Globus pallidus (tissue), 1 donor: ENCODE results near the gene PCDHGA10.
"Not testable (repeated sequence)": the region's sequence is repeated elsewhere in the genome, so short reads cannot be mapped to it uniquely, and the experiment has no call there.

Experiments
- DNase-seq: peaks from one replicate; pipeline ENCODE4 v3.0.0-alpha.2; 2015; ENCODE audit warnings: low spot score

PCDHGA10 gene

DNA sequence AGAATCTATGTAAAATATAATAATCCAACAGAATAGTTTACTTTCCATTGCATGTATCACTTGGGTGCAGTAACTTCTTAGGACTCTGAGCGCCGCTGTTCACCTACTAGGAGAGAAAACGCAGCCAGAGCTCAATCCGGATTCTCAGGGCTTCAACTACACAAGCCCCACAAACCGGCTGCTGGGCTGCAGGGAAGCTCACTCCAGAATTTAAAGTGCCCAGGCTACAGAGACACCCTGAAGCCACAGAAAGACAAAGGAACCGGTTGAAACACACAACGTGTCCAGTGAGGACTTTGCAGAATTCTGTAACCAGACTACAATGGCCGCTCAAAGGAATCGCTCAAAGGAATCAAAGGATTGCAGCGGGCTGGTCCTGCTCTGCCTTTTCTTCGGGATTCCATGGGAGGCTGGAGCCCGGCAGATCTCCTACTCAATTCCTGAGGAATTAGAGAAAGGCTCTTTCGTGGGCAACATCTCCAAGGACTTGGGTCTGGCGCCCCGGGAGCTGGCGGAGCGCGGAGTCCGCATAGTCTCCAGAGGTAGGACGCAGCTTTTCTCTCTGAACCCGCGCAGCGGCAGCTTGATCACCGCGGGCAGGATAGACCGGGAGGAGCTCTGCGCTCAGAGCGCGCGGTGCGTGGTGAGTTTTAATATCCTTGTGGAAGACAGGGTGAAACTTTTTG is at the start of gene PCDHGA10:
Gene PCDHGA10 (plus strand): TSS at position 134 of the 686 bp plus-strand sequence. CDS start 189 bp downstream, at position 323.
- DNase-seq: peak; percentile 17

DNA sequence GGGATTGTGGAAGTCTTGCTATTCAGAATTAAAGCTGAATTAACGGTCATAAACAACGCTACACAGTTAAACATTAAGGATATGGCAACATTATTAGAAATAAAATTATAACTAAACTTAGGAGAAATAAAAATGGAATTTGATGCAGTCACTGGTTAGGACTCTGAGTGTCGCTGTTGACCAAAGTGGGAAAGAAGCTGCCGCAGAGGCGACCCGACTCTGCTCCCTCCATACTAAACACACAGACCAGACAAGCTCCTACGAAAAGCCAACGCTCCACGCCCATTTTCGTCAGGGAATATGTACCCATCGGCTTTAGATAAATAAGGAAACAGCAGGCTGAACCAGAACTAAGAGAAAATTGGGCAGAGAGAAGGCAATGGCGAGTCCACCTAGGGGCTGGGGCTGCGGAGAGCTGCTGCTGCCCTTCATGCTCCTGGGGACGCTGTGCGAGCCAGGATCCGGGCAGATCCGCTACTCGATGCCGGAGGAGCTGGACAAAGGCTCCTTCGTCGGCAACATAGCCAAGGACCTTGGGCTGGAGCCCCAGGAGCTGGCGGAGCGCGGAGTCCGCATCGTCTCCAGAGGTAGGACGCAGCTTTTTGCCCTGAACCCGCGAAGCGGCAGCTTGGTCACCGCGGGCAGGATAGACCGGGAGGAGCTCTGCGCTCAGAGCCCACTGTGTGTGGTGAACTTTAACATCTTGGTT is 48.7 kb upstream of the PCDHGA10 start, which contains the start of gene PCDHGA5:
Gene PCDHGA5 (plus strand): TSS at position 211 of the 709 bp plus-strand sequence. CDS start 169 bp downstream, at position 380.
- DNase-seq: no peak

DNA sequence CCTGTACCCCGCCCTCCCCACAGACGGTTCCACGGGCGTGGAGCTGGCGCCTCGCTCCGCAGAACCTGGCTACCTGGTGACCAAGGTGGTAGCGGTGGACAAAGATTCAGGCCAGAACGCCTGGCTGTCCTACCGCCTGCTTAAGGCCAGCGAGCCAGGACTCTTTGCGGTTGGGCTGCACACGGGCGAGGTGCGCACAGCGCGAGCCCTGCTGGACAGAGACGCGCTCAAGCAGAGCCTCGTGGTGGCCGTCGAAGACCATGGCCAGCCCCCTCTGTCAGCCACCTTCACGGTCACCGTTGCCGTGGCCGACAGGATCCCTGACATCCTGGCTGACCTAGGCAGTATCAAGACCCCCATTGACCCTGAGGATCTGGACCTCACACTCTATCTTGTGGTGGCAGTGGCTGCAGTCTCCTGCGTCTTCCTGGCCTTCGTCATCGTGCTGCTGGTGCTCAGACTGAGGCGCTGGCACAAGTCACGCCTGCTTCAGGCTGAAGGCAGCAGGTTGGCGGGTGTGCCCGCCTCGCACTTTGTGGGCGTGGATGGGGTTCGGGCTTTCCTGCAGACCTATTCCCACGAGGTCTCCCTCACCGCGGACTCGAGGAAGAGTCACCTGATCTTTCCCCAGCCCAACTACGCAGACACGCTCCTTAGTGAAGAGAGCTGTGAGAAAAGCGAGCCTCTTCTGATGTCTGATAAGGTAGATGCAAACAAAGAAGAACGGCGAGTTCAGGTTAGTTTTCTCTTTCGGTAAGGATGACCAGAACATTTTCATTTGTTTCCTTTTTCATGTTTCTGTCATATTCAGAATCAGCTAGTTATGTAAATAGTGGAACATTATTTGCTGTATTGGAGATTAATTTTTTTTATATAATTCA is 46.5 kb upstream of the PCDHGA10 start:
- DNase-seq: no peak

DNA sequence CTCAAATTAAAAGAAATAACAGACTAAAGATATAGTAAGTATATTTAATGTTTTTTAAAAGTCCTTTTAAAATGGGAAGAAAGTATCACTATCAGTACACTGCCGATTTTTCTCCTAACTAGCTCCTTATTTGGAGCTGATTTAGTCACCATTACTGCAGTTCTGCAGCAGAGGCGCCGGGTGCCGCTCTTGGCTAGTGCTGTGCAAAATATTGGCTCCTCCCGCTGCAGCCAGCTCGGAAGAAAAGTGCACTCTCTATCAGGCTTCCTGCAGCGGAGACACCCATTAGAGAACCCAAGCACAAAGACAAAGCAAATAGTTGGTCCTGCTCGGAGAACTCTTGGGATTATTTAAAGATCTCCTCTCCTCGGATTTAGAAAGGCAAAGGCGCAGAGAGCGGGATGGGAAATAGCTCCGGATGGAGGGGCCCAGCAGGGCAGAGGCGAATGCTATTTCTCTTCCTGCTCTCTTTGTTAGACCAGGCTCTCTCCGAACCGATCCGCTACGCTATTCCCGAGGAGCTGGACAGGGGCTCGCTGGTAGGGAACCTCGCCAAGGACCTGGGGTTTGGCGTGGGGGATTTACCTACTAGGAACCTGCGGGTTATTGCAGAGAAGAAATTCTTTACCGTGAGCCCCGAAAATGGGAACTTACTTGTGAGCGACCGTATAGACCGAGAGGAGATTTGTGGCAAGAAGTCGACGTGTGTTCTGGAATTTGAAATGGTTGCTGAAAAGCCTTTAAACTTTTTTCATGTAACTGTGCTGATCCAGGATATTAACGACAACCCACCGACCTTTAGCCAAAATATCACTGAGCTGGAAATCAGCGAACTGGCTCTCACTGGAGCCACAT is 42.6 kb upstream of the PCDHGA10 start, which contains the start of gene PCDHGB3:
Gene PCDHGB3 (plus strand): TSS at position 249 of the 855 bp plus-strand sequence. CDS start 153 bp downstream, at position 402.
- peak; percentile 17 for DNase-seq

DNA sequence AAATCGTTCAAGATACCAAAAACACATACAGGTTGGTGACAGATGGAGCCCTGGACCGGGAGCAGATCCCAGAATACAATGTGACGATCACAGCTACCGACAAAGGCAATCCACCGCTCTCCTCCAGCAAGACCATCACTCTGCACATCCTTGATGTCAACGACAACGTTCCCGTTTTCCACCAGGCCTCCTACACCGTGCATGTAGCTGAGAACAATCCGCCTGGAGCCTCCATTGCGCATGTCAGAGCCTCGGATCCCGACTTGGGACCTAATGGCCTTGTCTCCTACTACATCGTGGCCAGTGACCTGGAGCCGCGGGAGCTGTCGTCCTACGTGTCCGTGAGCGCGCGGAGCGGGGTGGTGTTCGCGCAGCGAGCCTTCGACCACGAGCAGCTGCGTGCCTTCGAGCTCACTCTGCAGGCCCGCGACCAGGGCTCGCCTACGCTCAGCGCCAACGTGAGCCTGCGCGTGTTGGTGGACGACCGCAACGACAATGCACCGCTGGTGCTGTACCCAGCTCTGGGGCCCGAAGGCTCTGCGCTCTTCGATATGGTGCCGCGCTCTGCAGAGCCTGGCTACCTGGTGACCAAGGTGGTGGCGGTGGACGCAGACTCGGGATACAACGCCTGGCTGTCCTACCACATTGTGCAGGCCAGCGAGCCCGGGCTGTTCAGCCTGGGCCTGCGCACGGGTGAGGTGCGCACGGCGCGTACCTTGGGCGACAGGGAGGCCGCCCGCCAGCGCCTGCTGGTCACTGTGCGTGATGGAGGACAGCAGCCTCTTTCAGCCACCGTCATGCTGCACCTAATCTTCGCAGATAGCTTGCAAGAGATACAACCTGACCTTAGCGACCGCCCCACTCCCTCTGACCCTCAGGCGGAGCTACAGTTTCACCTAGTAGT is 41.0 kb upstream of the PCDHGA10 start:
- no peak for DNase-seq

DNA sequence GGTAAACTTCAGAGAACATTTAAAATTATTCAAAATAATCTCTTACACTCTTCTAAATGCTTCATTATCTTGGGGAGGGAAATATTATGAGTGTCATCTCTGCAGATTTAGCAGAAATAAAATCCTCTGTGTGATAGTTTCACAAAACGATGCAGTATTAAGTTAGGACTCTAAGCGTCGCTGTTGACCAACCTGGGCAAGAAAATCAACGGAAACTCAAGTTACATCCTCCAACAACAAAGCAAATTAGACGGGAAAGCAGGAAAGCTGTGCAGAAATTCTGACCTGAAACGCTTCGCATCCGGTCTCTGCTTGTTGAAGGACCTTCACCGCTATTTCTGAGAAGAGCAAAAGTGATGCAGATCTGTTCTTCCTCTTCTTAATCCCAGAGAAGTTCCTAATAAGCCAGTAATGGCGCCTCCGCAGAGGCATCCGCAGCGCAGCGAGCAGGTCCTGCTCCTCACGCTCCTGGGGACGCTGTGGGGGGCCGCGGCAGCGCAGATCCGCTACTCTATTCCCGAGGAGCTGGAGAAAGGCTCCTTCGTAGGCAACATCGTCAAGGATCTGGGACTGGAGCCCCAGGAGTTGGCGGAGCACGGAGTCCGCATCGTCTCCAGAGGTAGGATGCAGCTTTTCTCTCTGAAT is 39.0 kb upstream of the PCDHGA10 start, which contains the start of gene PCDHGA6:
Gene PCDHGA6 (plus strand): TSS at position 219 of the 645 bp plus-strand sequence. CDS start 193 bp downstream, at position 412.
- DNase-seq: no peak

DNA sequence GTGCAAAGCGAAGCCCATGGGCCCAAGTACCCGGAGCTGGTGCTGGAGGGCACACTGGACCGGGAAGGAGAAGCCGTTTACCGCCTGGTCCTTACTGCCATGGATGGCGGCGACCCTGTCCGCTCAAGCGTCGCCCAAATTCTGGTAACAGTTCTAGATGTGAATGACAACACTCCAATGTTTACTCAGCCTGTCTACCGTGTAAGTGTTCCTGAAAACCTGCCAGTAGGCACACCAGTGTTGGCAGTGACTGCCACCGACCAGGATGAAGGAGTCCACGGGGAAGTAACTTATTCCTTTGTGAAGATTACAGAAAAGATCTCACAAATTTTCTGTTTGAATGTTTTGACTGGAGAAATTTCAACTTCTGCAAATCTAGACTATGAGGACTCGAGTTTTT is 38.2 kb upstream of the PCDHGA10 start:
- DNase-seq: no peak

DNA sequence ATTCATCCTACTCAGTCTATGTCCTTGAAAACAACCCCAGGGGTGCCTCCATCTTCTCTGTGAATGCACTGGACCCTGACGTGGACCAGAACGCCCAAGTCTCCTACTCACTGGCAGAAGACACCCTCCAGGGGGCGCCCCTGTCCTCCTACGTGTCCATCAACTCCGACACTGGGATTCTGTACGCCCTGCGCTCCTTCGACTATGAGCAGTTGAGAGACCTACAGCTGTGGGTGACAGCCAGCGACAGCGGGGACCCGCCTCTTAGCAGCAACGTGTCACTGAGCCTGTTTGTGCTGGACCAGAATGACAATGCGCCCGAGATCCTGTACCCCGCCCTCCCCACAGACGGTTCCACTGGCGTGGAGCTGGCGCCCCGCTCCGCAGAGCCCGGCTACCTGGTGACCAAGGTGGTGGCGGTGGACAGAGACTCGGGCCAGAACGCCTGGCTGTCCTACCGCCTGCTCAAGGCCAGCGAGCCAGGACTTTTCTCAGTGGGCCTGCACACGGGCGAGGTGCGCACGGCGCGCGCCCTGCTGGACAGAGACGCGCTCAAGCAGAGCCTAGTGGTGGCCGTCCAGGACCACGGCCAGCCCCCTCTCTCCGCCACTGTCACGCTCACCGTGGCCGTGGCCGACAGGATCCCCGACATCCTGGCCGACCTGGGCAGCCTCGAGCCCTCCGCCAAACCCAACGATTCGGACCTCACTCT is 37.2 kb upstream of the PCDHGA10 start:
- not testable (repeated sequence) for DNase-seq

DNA sequence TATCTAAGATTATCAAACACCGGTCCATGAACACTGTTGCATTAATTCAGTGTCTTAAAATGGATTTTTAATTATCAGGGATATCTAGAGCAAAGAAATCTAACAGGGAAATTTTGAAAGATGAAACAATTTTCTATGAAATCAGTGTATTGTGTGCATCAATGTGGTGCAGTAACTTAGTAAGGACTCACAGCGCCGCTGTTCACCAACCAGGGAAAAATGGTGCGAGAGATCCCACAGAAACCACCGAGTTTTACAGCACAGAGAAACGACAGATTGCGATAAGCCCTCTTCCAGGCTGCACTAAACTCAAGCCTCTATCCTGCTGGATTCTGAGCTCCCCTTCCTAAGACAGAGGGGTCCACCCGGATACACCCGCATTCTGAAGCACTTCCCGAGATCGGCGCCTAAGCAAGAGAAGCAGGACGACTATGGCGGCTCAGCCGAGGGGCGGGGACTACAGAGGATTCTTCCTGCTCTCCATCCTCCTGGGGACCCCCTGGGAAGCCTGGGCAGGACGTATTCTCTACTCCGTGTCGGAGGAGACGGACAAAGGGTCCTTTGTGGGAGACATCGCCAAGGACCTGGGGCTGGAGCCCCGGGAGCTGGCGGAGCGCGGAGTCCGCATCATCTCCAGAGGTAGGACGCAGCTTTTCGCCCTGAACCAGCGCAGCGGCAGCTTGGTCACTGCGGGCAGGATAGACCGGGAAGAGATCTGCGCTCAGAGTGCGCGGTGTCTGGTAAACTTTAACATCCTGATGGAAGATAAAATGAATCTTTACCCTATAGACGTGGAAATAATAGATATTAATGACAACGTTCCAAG is 30.1 kb upstream of the PCDHGA10 start, which contains the start of gene PCDHGA7:
Gene PCDHGA7 (plus strand): TSS at position 274 of the 826 bp plus-strand sequence. CDS start 158 bp downstream, at position 432.
- DNase-seq: no peak

DNA sequence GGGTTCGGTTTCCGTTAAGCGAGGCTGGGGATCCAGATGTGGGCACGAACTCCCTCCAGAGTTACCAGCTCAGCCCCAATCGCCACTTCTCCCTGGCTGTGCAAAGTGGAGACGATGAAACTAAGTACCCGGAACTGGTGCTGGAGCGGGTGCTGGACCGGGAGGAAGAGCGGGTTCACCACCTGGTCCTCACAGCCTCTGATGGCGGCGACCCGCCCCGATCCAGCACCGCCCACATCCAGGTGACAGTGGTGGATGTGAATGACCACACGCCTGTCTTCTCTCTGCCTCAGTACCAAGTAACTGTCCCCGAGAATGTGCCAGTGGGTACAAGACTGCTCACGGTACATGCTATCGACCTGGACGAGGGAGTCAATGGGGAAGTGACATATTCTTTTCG is 29.4 kb upstream of the PCDHGA10 start:
- DNase-seq: no peak

DNA sequence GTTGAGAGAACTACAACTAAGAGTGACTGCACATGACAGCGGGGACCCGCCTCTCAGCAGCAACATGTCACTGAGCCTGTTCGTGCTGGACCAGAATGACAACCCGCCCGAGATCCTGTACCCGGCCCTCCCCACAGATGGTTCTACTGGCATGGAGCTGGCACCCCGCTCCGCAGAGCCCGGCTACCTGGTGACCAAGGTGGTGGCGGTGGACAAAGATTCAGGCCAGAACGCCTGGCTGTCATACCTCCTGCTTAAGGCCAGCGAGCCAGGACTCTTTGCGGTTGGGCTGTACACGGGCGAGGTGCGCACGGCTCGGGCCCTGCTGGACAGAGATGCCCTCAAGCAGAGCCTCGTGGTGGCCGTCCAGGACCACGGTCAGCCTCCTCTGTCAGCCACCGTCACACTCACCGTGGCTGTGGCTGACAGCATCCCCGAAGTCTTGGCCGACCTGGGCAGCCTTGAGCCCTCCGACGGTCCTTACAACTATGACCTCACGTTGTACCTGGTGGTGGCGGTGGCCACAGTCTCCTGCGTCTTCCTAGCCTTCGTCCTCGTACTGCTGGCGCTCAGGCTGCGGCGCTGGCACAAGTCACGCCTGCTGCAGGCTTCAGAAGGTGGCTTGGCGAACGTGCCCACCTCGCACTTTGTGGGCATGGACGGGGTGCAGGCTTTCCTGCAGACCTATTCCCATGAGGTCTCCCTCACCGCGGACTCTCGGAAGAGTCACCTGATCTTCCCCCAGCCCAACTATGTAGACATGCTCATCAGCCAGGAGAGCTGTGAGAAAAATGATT is 28.1 kb upstream of the PCDHGA10 start:
- DNase-seq: no peak

DNA sequence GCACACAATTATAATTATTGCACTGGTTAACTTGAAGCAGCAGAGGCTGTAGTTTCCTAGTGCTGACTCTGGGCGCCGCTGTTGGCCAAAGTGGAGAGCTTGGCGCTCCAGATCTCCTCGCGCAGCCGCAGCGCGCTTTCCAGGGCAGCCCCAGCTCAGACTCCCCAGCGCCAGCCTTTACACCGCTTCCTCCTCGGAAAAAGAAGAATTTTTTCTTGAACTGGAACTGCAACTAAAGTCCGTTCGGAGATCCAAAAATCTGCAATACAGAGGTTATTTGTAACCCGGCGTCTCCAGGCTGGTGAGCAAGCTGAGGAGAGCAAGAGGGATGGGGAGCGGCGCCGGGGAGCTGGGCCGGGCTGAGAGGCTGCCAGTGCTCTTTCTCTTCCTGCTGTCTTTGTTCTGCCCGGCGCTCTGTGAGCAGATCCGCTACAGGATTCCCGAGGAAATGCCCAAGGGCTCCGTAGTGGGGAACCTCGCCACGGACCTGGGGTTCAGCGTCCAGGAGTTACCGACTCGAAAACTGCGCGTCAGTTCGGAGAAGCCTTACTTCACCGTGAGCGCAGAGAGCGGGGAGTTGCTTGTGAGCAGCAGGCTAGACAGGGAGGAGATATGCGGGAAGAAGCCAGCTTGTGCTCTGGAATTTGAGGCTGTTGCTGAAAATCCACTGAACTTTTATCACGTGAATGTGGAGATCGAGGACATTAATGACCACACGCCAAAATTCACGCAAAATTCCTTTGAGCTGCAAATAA is 25.1 kb upstream of the PCDHGA10 start, which contains the start of gene PCDHGB4:
Gene PCDHGB4 (plus strand): TSS at position 142 of the 755 bp plus-strand sequence. CDS start 187 bp downstream, at position 329.
- not testable (repeated sequence) for DNase-seq

DNA sequence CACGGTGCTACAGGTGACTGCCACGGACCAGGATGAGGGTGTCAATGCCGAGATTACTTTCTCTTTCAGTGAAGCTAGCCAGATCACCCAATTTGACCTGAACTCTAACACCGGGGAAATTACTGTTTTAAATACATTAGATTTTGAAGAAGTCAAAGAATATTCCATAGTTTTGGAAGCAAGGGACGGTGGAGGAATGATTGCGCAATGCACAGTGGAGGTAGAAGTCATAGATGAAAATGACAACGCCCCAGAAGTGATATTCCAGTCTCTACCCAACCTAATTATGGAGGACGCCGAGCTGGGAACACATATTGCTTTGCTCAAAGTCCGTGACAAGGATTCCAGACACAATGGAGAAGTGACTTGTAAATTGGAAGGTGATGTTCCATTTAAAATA is 24.1 kb upstream of the PCDHGA10 start:
- DNase-seq: no peak

DNA sequence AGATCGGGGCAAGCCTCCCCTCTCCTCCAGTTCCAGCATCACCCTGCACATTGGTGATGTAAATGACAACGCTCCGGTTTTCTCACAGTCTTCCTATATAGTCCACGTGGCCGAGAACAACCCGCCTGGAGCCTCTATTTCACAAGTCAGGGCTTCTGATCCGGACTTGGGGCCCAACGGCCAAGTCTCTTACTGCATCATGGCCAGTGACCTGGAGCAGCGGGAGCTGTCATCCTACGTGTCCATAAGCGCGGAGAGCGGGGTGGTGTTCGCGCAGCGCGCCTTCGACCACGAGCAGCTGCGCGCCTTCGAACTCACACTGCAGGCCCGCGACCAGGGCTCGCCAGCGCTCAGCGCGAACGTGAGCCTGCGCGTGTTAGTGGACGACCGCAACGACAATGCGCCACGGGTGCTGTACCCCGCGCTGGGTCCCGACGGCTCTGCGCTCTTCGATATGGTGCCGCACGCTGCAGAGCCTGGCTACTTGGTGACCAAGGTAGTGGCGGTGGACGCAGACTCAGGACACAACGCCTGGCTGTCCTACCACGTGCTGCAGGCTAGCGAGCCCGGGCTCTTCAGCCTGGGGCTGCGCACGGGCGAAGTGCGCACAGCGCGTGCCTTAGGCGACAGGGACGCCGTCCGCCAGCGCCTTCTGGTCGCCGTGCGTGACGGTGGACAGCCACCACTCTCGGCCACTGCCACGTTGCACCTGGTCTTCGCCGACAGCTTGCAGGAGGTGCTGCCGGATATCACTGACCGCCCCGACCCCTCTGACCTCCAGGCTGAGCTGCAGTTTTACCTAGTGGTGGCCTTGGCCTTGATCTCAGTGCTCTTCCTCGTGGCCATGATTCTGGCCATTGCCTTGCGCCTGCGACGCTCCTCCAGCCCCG is 23.4 kb upstream of the PCDHGA10 start:
- no peak for DNase-seq
